Measurements from ENCODE around the gene ZWILCH.

GRCh38 chr15:66560856-66561525 is 55.9 kb downstream of the ZWILCH start:
- TF ChIP-seq POLR2A (IDR thresholded peaks at IDR 0.05; ENCODE audit: low read depth, low read length) (no peak), TAF1 (IDR thresholded peaks at IDR 0.05; ENCODE audit: low read depth, low read length) (no peak), POLR2AphosphoS5 (IDR thresholded peaks at IDR 0.05; ENCODE audit: low read depth, low read length) (no peak), PAX5 (IDR thresholded peaks at IDR 0.05; ENCODE audit: insufficient read depth, low read length, severe bottlenecking) (no peak), SPI1 (IDR thresholded peaks at IDR 0.05; ENCODE audit: low read depth, low read length) (no peak)
